Neural cell (in vitro differentiated cells): ENCODE data around the gene CDCA5. TPM values are rescaled to one million over a fixed set of nuclear protein-coding genes. Genes with fewer than 3 reads are reported as not detected.

Experiments used
- H2AFZ ChIP-seq: fragments of 200-600, 300-800 bp; sonication (generic), shearing (Covaris generic); 2 replicates; pipeline ENCODE4 v1.6.0; 2014; ENCODE audit warnings: low read depth, mild to moderate bottlenecking, antibody characterized with exemption, low read length, moderate library complexity
- H3F3A ChIP-seq: fragments of 200-600 bp; shearing (Covaris generic); 2 replicates; pipeline ENCODE4 v1.6.1; 2016; ENCODE audit warnings: mild to moderate bottlenecking, moderate library complexity, mixed read lengths, antibody characterized with exemption, low read length; ENCODE audit not compliant: insufficient read depth, poor library complexity, severe bottlenecking
- H3K27ac ChIP-seq: fragments of 200-600, 300-800 bp; sonication (generic), shearing (Covaris generic); 2 replicates; pipeline ENCODE4 v1.5.1; 2014; ENCODE audit warnings: mild to moderate bottlenecking, low read length, moderate library complexity
- H3K27me3 ChIP-seq: fragments of 300-800, 200-600 bp; sonication (generic), shearing (Covaris generic); 2 replicates; pipeline ENCODE4 v1.6.0; 2014; ENCODE audit warnings: mild to moderate bottlenecking, low read depth, low read length, moderate library complexity; ENCODE audit not compliant: insufficient read depth
- H3K36me3 ChIP-seq: fragments of 300-800, 200-600 bp; sonication (generic), shearing (Covaris generic); 2 replicates; pipeline ENCODE4 v1.5.1; 2014; ENCODE audit warnings: mild to moderate bottlenecking, antibody characterized with exemption, low read length, moderate library complexity; ENCODE audit not compliant: insufficient read depth
- H3K4me2 ChIP-seq: fragments of 300-800, 200-600 bp; sonication (generic), shearing (Covaris generic); 2 replicates; pipeline ENCODE4 v1.6.0; 2014; ENCODE audit warnings: mild to moderate bottlenecking, low read length
- H3K4me3 ChIP-seq: fragments of 300-800, 200-600 bp; sonication (generic), shearing (Covaris generic); 2 replicates; pipeline ENCODE4 v1.5.1; 2014; ENCODE audit warnings: mild to moderate bottlenecking, low read length, moderate library complexity
- H3K79me2 ChIP-seq: fragments of 200-600 bp; shearing (Covaris generic); replicated peaks from 2 replicates; pipeline ENCODE4 v1.6.0; 2014; ENCODE audit warnings: mild to moderate bottlenecking, low read length, moderate library complexity; ENCODE audit not compliant: insufficient read depth
- H3K9ac ChIP-seq: fragments of 300-800, 200-600 bp; sonication (generic), shearing (Covaris generic); 2 replicates; pipeline ENCODE4 v1.6.1; 2016; ENCODE audit warnings: mild to moderate bottlenecking, low read length, mixed read lengths
- H3K9me2 ChIP-seq: fragments of 200-600 bp; shearing (Covaris generic); 2 replicates; pipeline ENCODE4 v1.6.1; 2016; ENCODE audit warnings: mild to moderate bottlenecking, low read length, mixed read lengths; ENCODE audit not compliant: insufficient read depth
- H3K9me3 ChIP-seq: fragments of 200-600, 300-800 bp; sonication (generic), shearing (Covaris generic); 2 replicates; pipeline ENCODE4 v1.6.1; 2016; ENCODE audit warnings: mild to moderate bottlenecking, mixed run types, low read length, moderate library complexity, mixed read lengths
- H4K20me1 ChIP-seq: fragments of 200-600 bp; shearing (Covaris generic); 2 replicates; pipeline ENCODE4 v1.6.1; 2016; ENCODE audit warnings: mild to moderate bottlenecking, mixed run types; ENCODE audit not compliant: insufficient read depth
- CTCF ChIP-seq: fragments of 450-650 bp; IDR thresholded peaks from 2 replicates; pipeline ENCODE4 v1.5.1; 2014; ENCODE audit warnings: antibody characterized with exemption, mild to moderate bottlenecking, moderate library complexity; ENCODE audit not compliant: poor library complexity, severe bottlenecking
- EP300 ChIP-seq: fragments of 450-650 bp; conservative IDR thresholded peaks from 2 replicates; pipeline ENCODE4 v1.6.1; 2014; ENCODE audit warnings: antibody characterized with exemption, mild to moderate bottlenecking, moderate library complexity; ENCODE audit not compliant: poor library complexity, severe bottlenecking
- EZH2 ChIP-seq: fragments of 200-600, 300-800 bp; shearing (Covaris generic), sonication (generic); IDR thresholded peaks from 2 replicates; pipeline ENCODE4 v1.6.1; 2014; ENCODE audit warnings: antibody characterized with exemption, low read length, borderline replicate concordance, mild to moderate bottlenecking; ENCODE audit not compliant: insufficient read depth, poor library complexity, severe bottlenecking
- MXI1 ChIP-seq: fragments of 450-650 bp; conservative IDR thresholded peaks from 2 replicates; pipeline ENCODE4 v1.6.1; 2014; ENCODE audit warnings: antibody characterized with exemption, mild to moderate bottlenecking; ENCODE audit not compliant: poor library complexity, severe bottlenecking
- POLR2AphosphoS5 ChIP-seq: IDR thresholded peaks from 2 replicates; pipeline ENCODE4 v1.6.1; 2012
- RAD21 ChIP-seq: fragments of 450-650 bp; conservative IDR thresholded peaks from 2 replicates; pipeline ENCODE4 v1.6.1; 2014; ENCODE audit warnings: antibody characterized with exemption, mild to moderate bottlenecking, moderate library complexity
- REST ChIP-seq: IDR thresholded peaks from 2 replicates; pipeline ENCODE4 v1.6.1; 2012; ENCODE audit warnings: borderline replicate concordance
- SMC3 ChIP-seq: fragments of 450-650 bp; conservative IDR thresholded peaks from 2 replicates; pipeline ENCODE4 v1.6.1; 2014; ENCODE audit warnings: antibody characterized with exemption, mild to moderate bottlenecking, moderate library complexity; ENCODE audit not compliant: poor library complexity
- TAF1 ChIP-seq: IDR thresholded peaks from 2 replicates; pipeline ENCODE4 v1.6.1; 2012; ENCODE audit warnings: low read depth
- polyA plus RNA-seq: library from polyadenylated mRNA; depleted of rRNA; stranded (reverse); fragments of >200 nt; gene quantifications from 2 replicates; pipeline ENCODE4 v1.2.3, GENCODE V29; 2014

Gene CDCA5
- polyA plus RNA-seq, 1 donor from 2014 or later, result 2.3 TPM

- Histone ChIP-seq H3K4me2 (no peak overlapping the region), H3K27me3 (no peaks in the 10 kb centered on the region), H3K36me3 (no peaks in the 10 kb centered on the region), H3K9me2 (no peaks in the 10 kb centered on the region), H3K27ac (no peak overlapping the region), H3K79me2 (no peaks in the 10 kb centered on the region), H3K9ac (no peak overlapping the region), H2AFZ (no peak overlapping the region), H3K9me3 (no peaks in the 10 kb centered on the region), H4K20me1 (no peaks in the 10 kb centered on the region), H3K4me3 (no peak overlapping the region), H3F3A (no peaks in the 10 kb centered on the region)
- TF ChIP-seq EZH2 (no peak), SMC3 (no peak), TAF1 (no peak), POLR2AphosphoS5 (no peak)
Observed at GRCh38 chr11:65066805-65067291, 17.0 kb downstream of the CDCA5 start.

GRCh38 chr11:65066315-65066714 is 17.5 kb downstream of the CDCA5 start:
- no peaks in the 10 kb centered on the region for H4K20me1 ChIP-seq
- H3K27me3 ChIP-seq, result no peaks in the 10 kb centered on the region
- no peaks in the 10 kb centered on the region for H3K79me2 ChIP-seq
- no peak overlapping the region for H3K27ac ChIP-seq
- H3F3A ChIP-seq, result no peaks in the 10 kb centered on the region
- no peak overlapping the region for H3K9ac ChIP-seq
- H3K36me3 ChIP-seq, result no peaks in the 10 kb centered on the region
- TF ChIP-seq EP300 (no peak), RAD21 (no peak), REST (no peak), EZH2 (no peak), TAF1 (no peak), MXI1 (no peak), CTCF (no peak), SMC3 (no peak), POLR2AphosphoS5 (no peak)
- no peaks in the 10 kb centered on the region for H3K9me3 ChIP-seq
- H3K4me2 ChIP-seq, result no peak overlapping the region
- no peak overlapping the region for H3K4me3 ChIP-seq
- H3K9me2 ChIP-seq, result no peaks in the 10 kb centered on the region
- H2AFZ ChIP-seq, result no peak overlapping the region

GRCh38 chr11:65065851-65066250 is 18.0 kb downstream of the CDCA5 start:
- H3K79me2 ChIP-seq, result no peaks in the 10 kb centered on the region
- H3K4me3 ChIP-seq, result no peak overlapping the region
- H3K9ac ChIP-seq, result no peak overlapping the region
- no peaks in the 10 kb centered on the region for H3K27me3 ChIP-seq
- H3K27ac ChIP-seq, result no peak overlapping the region
- no peaks in the 10 kb centered on the region for H4K20me1 ChIP-seq
- H3K9me2 ChIP-seq, result no peaks in the 10 kb centered on the region
- H3K9me3 ChIP-seq, result no peaks in the 10 kb centered on the region
- no peak for TF ChIP-seq EP300
- TF ChIP-seq EZH2, result no peak
- TF ChIP-seq MXI1, result no peak
- no peak for TF ChIP-seq CTCF
- no peak for TF ChIP-seq SMC3
- TF ChIP-seq RAD21, result no peak
- TF ChIP-seq REST, result no peak
- no peak for TF ChIP-seq POLR2AphosphoS5
- TF ChIP-seq TAF1, result no peak
- no peaks in the 10 kb centered on the region for H3F3A ChIP-seq
- H2AFZ ChIP-seq, result no peak overlapping the region
- H3K36me3 ChIP-seq, result no peaks in the 10 kb centered on the region
- no peak overlapping the region for H3K4me2 ChIP-seq
